NCI-H1436 treated with DMSO at 0.1 percent for 48 hours (cell line): ENCODE data around the gene GLDC.
"Not testable (repeated sequence)": the region's sequence is repeated elsewhere in the genome, so short reads cannot be mapped to it uniquely, and the experiment has no call there.

Experiments
- DNase-seq: peaks from one replicate; lab custom pipeline; 2025; lab: John Stamatoyannopoulos, UW

GLDC gene

DNA sequence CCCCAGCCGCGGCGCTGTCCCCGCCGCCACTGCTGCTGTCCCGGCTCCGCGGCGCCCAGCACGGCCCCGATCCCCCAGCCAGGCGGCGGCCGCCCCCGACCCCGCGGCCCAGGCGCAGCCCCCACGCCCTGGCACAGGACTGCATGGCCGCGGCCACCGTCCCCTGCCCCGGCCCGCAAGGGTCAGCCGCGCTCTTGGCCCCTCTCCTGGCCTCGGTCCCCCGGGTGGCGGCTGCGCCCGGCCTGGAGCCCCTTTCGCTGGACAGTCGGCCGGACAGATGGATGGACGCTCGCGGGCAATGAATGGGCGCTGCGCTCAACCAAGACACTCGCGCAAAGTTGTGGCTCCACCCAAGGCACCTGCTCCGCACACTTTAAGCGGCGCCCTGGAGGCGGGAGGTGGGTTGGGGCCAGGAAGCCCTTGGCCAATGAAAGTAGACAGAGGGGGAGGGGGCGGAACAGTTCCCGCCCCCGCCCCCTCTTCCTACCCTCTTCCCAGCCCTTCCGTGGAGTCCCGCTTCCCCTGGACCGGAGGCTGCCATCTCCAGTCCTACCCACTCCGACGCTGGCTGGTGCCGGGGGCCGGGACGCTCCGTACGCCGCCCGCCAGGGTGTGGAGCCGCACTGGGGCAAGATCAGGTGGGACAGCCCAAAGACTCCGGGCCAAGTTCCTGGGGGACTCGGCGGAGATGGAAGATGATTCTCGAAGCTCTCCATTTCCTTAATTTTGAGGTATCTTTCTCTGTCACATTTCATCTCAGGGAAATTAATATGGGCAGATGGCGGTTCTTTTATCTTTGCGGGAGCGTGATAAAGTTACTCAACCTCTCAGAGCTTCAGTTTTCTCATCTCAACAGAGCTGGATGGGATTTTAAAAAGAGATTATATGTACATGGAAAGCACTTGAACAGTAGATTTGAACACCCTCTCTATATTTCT is at the start of gene GLDC:
Gene GLDC, minus strand, starts transcription at position 375 of the 938 bp plus-strand sequence. Its CDS starts 230 bp downstream, at position 145.
- DNase-seq: no peak

DNA sequence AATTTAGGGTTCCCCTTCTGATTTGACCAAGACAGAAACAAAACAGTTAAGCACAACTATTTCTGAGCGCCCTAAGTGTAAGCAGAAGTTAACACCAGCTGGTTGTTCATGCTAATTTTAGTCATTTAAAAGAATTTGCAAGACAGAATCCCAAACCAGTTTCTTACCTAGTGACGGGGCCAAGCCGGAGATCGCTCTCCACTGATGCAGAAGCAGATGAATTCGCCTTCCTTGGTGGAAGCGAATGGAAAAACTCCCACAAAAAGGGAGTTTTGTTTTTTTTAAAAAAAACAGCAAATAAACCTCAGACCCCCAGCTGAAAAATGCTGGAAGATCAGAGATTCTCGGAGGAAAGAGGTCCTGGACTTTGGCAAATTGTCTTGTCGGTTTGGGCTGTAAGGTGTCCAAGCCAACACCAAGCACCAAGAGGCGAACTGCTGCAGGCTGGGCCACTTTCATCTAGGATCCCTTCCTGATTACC is 47.4 kb upstream of the GLDC start:
- no peak for DNase-seq

DNA sequence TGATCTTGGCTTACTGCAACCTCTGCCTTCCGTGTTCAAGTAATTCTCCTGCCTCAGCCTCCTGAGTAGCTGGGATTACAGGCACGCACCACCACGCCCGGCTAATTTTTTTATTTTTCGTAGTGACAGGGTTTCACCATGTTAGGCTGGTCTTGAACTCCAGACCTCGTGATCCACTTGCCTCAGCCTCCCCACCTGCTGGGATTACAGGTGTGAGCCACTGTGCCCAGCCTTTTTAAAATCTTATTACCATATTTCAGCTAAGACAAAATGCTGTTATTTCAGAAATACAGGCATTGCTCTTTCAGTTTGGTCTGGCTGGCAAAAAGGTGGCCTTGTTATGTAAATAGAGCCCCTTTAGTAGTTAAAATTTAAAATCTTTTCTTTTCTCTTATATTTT is 46.9 kb upstream of the GLDC start:
- no peak for DNase-seq

DNA sequence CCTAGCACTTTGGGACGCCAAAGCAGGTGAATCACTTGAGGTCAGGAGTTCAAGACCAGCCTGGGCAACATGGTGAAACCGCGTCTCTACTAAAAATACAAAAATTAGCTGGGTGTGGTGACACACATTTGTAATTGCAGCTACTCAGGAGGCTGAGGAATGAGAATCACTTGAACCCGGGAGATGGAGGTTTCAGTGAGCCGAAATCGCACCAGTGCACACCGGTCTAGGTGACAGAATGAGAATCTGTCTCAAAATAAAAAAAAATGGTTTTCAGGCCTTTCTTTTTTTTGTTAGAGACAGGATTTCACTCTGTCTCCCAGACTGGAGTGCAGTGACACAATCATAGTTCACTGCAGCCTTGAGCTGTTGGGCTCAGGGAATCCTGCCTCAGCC is 45.1 kb upstream of the GLDC start:
- DNase-seq: not testable (repeated sequence)

DNA sequence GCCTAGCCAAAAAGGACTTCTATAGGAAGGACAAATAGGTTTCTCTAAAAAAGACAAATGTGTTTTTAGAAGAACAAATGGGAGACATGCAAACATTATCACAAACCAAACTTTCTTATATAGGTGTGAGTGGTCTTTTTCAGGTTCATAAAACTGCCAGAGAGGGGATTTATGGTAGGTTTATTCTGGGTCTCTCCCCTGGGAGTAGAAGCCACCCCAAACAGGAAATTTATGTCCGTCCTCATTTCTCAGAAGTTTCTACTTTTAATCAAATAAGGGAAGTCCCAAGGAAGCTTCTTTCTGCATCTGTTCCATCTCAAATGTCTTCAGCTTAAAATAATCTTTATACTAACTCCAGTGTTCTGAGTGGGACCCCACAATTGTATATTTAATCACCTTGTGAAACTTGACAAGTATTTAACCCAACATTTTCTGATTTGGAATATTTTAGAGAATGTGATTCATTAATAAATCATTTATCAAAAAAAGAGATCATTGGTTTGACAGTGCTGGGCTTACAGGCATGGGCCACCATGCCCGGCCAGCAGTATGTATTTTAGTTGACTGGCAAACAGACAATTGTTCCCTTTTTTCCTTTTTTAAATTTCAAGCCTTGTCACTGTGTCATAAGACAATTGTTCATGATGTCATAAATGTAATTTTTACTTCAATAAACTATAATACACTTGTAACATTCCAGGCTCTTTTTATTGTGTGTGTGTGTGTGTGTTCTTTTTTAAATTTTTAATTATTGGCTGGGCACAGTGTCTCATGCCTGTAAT is 44.6 kb upstream of the GLDC start:
- DNase-seq: no peak

DNA sequence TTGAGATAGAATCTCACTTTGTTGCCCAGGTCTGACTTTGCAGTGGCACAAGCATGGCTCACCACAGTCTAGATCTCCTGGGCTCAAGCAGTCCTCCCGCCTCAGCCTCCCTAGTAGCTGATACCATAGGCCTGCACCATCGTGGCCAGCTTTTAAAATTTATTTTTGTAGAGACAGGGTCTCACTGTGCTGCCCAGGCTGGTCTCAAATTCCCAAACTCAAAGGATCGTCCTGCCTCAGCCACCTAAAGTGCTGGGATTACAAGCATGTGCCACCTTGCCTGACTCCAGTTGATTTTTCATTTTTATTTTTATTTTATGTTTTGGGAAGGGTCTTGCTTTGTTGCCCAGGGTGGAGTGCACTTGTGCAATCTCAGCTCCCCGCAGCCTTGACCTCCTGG is 41.7 kb upstream of the GLDC start:
- DNase-seq: no peak

DNA sequence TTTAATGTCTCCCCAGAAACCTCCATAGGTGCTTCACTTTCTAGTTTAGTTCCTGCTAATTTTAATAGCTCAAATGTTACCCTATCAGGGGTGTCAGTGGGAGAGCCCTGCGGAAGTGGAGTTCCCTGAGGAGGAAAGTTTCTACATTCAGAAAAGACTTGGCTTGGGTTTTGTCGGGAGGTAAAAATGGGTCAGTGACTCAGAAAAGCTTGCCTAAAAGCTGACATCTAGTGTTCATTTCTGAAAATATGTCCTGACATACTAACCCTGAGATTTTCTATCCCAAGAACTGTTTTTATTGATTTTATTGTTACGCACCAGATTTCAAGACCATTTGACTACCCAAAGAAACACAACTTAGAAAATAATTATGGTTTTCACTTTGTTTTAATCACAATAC is 40.9 kb upstream of the GLDC start:
- no peak for DNase-seq

DNA sequence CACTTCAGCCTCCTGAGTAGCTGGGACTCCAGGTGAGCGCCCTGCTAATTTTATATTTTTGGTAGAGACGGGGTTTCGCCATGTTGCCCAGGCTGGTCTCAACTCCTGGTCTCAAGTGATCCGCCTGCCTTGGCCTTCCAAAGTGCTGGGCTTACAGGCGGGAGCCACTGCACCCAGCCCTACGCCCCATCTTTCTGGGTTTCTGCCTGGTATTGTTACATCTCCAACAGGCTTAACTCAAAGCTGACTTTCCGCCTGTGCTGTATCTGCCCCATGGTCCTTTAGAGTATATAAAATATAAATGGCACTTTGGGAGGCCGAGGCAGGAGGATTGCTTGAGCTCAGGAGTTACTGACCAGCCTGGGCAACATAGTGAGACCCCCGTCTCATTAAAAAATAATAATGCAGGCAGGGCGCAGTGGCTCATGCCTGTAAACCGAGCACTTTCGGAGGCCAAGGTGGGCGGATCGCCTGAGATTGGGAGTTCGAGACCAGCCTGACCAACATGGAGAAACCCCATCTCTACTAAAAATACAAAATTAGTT is 36.5 kb upstream of the GLDC start:
- DNase-seq: no peak

DNA sequence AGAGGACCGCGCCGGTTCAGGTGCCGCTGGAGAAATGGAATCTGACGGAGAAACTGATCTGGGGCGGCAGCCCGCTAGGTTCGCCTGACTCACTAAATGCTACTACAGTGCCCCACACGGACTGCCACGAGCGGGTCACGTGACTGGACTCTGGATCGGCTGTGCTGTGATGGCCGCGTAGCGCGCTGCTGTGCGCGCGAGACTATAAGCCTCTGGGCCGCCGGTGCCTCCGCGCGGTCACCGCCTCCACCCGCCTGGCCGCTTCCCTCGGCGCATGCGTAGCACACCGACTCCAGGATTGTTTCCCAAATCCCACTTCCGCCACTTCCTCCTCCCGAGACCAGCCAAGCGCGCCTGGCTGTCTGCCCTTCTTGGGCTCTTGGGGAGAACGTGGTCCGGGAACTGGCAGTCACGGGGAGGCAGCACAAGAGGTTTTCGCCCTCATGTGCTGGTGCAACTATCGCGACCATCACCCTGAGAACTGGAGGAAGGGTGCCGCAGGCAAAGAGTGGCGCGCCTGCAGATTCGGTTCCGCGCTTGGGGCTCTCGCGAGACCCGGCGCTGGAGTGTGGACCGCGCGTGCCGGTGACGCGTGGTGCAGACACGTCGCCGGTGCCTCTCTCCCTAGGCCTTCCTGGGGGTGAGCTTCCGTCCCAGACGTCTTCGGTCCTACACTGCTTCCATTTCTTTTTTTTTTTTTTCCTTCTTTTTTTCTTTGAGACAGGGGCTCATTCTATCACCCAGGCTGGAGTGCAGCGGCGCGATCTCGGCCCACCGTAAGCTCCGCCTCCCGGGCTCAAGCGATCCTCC is 35.8 kb upstream of the GLDC start:
- DNase-seq: peak; percentile 70

DNA sequence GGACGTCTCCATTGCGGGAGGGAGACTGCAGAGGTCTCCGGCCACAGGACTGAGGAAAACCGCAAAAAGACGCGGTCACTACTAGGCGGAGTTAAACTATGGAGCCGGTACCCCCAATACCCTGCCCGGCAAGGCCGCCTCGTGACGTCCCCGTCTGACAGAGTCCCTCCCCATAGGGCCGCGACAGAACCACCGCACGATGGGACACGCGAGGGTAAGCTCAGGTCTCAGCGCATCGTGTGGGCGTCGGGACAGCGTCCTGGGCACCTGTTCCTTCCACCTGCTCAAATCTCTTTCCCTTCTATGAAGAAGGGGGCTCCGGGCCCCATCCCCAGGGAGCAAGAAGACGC is 35.2 kb upstream of the GLDC start:
- no peak for DNase-seq

DNA sequence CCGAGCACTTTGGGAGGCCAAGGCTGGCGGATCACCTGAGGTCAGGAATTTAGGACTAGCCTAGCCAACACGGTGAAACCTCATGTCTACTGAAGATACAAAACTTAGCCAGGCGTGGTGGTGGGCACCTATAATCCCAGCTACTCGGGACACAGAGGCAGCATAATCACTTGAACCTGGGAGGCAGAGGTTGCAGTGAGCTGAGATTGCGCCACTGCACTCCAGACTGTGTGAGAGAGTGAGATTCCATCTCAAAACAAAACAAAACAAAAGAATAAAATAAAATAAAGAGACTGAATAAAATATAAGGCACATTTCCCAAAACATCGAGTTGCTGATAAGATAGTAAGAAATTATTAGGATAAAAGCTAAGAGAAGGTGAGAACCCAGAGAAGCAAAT is 32.3 kb upstream of the GLDC start:
- no peak for DNase-seq

DNA sequence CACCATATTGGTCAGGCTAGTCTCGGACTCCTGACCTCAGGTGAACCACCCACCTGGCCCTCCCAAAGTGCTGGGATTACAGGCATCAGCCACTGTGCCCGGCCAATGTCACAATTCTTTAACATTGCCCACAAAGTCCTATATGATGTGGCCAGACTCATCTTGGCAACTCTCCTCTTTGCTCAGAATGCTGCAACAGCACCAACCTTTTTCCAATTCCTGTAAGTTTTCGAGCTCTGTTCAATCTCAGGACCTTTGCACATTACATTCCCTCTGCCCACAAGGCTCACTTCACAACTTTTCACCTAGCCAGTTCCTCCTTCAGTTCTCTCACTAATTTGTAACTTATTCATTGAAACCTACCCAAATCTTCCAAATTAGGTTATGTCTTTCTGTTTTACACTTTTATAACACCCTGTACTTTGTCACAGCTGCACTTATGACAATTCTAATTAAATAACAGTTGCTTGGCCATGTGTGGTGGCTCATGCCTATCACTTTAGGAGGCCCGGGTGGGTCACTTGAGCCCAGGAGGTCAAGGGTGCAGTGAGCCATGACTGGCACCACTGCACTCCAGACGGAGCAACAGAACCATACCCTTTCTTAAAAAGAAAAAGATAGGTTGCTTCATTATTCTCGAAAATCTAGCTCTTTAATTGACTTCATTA is 30.9 kb upstream of the GLDC start:
- DNase-seq: no peak

DNA sequence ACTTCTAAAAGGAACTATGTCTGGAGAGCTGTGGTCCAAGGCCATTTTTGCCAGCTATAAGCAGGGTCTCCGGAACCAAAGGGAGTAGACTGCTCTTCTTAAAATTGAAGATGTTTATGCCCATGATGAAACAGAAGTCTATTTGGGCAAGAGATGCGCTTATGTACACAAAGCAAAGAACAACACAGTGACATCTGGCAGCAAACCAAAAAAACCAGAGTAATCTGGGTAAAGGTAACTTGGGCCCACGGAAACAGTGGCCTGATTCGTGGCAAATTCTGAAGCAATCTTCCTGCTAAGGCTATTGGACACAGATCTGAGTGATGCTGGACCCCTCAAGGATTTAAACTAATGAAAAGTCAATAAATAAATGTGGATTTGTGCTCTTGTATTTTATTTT is 29.7 kb upstream of the GLDC start:
- DNase-seq: no peak

DNA sequence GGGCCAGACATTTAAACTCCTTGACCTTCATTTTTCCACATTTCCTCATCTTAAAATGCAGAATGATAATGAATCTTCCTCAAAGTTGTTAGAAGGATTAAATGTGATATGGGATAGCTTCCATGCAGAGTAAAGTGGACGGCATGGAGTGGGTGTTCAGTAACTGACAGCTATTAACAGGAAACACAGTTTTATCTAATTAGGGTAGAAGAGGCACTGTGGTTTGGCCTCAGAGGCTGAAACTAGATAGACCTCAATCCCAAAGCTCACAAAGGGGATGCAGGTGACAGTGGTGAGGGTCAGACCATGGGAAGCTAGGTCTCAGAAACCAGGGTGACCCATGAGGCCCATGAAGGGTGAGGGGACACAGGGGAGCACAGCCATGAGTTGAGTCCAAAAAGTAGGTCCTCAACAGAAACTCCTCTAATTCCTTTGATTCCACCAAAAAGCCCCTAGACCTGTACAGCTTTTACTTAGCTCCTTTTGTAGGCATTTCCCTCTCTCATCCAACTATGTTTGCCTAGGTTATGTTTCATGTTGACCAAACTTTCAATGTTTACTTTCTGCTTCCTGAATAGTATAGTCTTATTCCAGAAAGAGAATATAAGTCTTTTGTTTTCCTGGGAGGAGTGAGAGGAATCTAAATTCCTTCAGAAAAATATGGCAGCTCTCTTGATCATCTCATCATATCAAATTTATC is 27.9 kb upstream of the GLDC start:
- DNase-seq: no peak

DNA sequence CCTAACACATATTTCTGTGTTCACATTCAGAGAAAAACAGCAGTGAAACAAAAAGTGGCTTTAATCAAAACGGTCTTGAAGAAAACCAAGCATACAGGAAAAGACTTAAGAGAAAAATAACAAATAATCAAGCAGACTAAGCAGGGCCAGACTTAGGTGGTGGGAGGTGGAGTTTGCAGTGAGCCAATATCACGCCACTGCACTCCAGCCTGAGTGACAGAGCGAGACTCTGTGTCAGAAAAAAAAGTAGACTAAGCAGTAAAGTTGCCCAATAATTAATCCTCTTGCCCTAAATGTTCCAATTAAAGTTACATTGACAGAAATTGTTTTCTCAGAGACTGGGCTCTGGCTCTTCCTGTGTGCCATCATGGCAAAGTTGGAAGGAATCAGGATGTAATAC is 26.6 kb upstream of the GLDC start:
- DNase-seq: no peak

DNA sequence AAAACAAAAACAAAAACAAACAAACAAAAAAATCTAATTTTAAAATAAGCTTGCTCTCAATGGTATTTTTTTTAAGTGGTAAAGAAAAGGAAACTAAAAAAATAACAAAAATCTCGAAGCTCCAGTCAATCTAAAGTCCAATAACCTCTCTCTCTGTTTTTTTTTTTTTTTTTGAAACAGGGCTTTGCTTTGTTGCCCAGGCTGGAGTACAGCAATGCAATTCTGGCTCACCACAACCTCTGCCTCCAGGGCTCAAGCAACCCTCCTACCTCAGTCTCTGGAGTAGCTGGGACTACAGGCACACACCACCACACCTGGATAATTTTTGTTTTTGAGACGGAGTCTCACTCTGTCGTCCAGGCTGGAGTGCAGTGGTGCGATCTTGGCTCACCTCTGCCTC is 25.9 kb upstream of the GLDC start:
- DNase-seq: no peak

DNA sequence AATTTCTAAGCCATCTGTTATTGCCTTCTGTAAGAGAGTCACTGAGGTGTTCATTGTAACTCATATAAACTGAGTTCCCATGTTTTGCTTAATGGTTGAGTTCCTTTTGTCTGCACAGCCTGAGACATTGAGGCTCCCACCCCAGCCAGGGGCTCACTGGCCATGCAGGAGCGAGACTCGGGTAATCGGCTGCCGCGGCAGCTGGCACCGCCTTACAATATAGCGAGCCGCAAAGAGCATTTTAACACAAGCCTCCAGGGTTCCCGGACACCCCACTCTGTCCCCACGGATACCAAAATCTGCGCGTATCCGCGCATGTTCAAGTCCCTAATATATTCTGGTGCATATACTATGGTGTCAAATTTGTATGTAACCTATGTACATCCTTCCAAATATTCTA is 24.4 kb upstream of the GLDC start:
- DNase-seq: no peak

DNA sequence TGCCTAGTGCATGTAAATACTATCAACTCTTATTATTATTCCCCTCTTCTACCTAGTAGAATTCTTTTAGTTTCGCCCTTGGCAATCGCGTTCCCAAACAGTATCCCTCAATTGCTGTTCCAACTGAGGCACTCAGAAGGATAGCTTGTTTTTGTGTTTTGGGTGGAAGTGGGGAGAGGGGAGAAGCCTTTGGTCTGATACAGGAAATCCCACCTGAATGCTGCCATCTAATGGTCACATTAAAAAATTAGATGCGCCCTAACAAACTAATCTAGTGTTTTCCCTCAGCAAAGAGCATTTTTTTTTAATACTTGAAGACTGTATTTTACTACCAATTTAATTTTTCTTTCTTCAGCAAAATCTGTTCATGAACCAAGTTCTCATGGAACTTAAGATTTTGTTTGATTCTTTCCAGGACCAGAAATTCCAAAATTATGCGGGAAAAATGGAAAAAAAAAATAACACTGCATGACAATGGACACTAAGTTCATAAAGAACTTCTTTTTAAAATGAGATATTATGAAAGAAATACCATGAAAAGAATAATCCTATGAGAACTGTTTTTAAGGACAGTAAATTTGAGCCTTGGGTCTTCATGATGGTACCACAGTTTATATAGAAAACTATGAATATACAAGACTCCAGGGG is 22.2 kb upstream of the GLDC start:
- no peak for DNase-seq

DNA sequence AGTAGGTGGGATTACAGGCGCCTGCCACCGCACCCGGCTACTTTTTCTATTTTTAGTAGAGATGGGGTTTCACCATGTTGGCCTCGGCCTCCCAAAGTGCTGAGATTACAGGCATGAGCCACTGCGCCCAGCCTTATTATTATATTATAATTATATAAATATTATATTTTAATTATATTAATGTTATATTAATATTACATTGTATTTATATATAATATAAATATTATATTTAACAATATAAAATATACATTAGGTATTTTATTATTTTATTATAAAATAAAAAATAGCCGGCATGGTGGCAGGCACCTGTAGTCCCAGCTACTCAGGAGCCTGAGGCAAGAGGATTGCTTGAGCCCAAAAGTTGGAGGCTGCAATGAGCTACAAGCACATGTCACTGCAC is 21.6 kb upstream of the GLDC start:
- no peak for DNase-seq

DNA sequence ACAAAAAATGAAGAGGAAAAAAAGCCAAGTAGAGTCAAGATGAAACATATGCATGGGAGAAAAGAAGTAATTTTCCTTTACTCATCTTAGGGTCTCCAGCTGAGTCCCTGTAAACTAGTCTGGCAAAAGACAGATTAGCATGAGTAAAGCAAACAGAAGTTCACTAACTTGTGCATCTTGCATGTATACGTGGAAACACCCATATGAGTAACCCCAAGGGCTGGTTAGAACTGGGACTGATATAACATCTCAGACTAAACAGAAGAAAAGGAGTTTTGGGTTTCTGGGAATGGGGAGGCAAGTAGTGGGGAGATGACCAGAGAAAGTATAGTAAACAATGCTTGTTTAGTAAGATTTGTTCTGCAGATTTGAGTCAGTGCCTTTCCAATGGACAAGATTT is 20.1 kb upstream of the GLDC start:
- DNase-seq: no peak
